ENCODE data around the gene UGT1A5. TPM values are rescaled to one million over a fixed set of nuclear protein-coding genes. Genes with fewer than 3 reads are reported as not detected.
"Not testable (repeated sequence)": the region's sequence is repeated elsewhere in the genome, so short reads cannot be mapped to it uniquely, and the experiment has no call there.

UGT1A5 gene
- total and polyA plus RNA-seq, 4 donors: not detected

GRCh38 chr2:233740870-233741269 is 28.2 kb downstream of the UGT1A5 start:
- no peak overlapping the region for H3K4me3 ChIP-seq (ENCODE audit: low read depth, low read length)
- no peaks in the 10 kb centered on the region for H3K36me3 ChIP-seq (ENCODE audit: control insufficient read depth, insufficient read depth, low read length)
- H3K4me1 ChIP-seq (ENCODE audit: control insufficient read depth, insufficient read depth, low read length): no peaks in the 10 kb centered on the region
- no peaks in the 10 kb centered on the region for H3K27me3 ChIP-seq (ENCODE audit: control insufficient read depth, insufficient read depth, low read length)
- H3K27ac ChIP-seq (ENCODE audit: low read depth, low read length): no peak overlapping the region
- DNase-seq (ENCODE audit: low read depth in 4 of 6, low spot score in 6 of 6): no peak
- no peaks in the 10 kb centered on the region for H3K9me3 ChIP-seq (ENCODE audit: control insufficient read depth, insufficient read depth, low read length)
- WGBS (ENCODE audit: insufficient coverage): 83% methylated on average over 1 of the region's 2 CpGs

- WGBS (ENCODE audit: insufficient coverage): 95% methylated on average over 39 of the region's 46 CpGs
Measured at GRCh38 chr2:233743464-233744259, 31.0 kb downstream of the UGT1A5 start.

GRCh38 chr2:233745073-233745755 is 32.5 kb downstream of the UGT1A5 start:
- Histone ChIP-seq H3K4me3 (ENCODE audit: low read depth, low read length) (no peak overlapping the region), H3K4me1 (ENCODE audit: control insufficient read depth, insufficient read depth, low read length) (no peaks in the 10 kb centered on the region)
- WGBS (ENCODE audit: insufficient coverage): 40% methylated on average over 2 of the region's 5 CpGs

More at GRCh38 chr2:233743464-233744259, 31.0 kb downstream of the UGT1A5 start:
- no peak for DNase-seq (ENCODE audit: low read depth in 4 of 6, low spot score in 6 of 6)
- H3K4me1 ChIP-seq (ENCODE audit: control insufficient read depth, insufficient read depth, low read length): no peaks in the 10 kb centered on the region
- H3K9me3 ChIP-seq (ENCODE audit: control insufficient read depth, insufficient read depth, low read length): no peaks in the 10 kb centered on the region
- no peak overlapping the region for H3K27ac ChIP-seq (ENCODE audit: low read depth, low read length)
- no peaks in the 10 kb centered on the region for H3K27me3 ChIP-seq (ENCODE audit: control insufficient read depth, insufficient read depth, low read length)
- H3K36me3 ChIP-seq (ENCODE audit: control insufficient read depth, insufficient read depth, low read length): no peaks in the 10 kb centered on the region
- H3K4me3 ChIP-seq (ENCODE audit: low read depth, low read length): no peak overlapping the region

GRCh38 chr2:233745838-233746237 is 33.1 kb downstream of the UGT1A5 start:
- not testable (repeated sequence) for DNase-seq (ENCODE audit: low read depth in 4 of 6, low spot score in 6 of 6); H3K27ac ChIP-seq (ENCODE audit: low read depth, low read length); H3K4me3 ChIP-seq (ENCODE audit: low read depth, low read length); H3K9me3 ChIP-seq (ENCODE audit: control insufficient read depth, insufficient read depth, low read length); H3K36me3 ChIP-seq (ENCODE audit: control insufficient read depth, insufficient read depth, low read length); H3K27me3 ChIP-seq (ENCODE audit: control insufficient read depth, insufficient read depth, low read length); H3K4me1 ChIP-seq (ENCODE audit: control insufficient read depth, insufficient read depth, low read length)
- 79% methylated on average over 2 of the region's 2 CpGs for WGBS (ENCODE audit: insufficient coverage)

More at GRCh38 chr2:233745073-233745755, 32.5 kb downstream of the UGT1A5 start:
- no peaks in the 10 kb centered on the region for H3K9me3 ChIP-seq (ENCODE audit: control insufficient read depth, insufficient read depth, low read length)
- no peak for DNase-seq (ENCODE audit: low read depth in 4 of 6, low spot score in 6 of 6)
- no peaks in the 10 kb centered on the region for H3K36me3 ChIP-seq (ENCODE audit: control insufficient read depth, insufficient read depth, low read length)
- H3K27me3 ChIP-seq (ENCODE audit: control insufficient read depth, insufficient read depth, low read length): no peaks in the 10 kb centered on the region
- no peak overlapping the region for H3K27ac ChIP-seq (ENCODE audit: low read depth, low read length)

- H3K36me3 ChIP-seq (ENCODE audit: control insufficient read depth, insufficient read depth, low read length): no peaks in the 10 kb centered on the region
- no peak for DNase-seq (ENCODE audit: low read depth in 4 of 6, low spot score in 6 of 6)
- H3K4me1 ChIP-seq (ENCODE audit: control insufficient read depth, insufficient read depth, low read length): no peaks in the 10 kb centered on the region
- H3K27ac ChIP-seq (ENCODE audit: low read depth, low read length): no peak overlapping the region
- 89% methylated on average over 7 of the region's 10 CpGs for WGBS (ENCODE audit: insufficient coverage)
- no peak overlapping the region for H3K4me3 ChIP-seq (ENCODE audit: low read depth, low read length)
- peaks cover 8% of the 10 kb centered on the region for H3K9me3 ChIP-seq (ENCODE audit: control insufficient read depth, insufficient read depth, low read length)
- H3K27me3 ChIP-seq (ENCODE audit: control insufficient read depth, insufficient read depth, low read length): no peaks in the 10 kb centered on the region
Measured at GRCh38 chr2:233746475-233747282, 34.0 kb downstream of the UGT1A5 start.

- DNase-seq (ENCODE audit: low read depth in 4 of 6, low spot score in 6 of 6): no peak
- 93% methylated on average over 6 of the region's 6 CpGs for WGBS (ENCODE audit: insufficient coverage)
- peaks cover 8% of the 10 kb centered on the region for H3K9me3 ChIP-seq (ENCODE audit: control insufficient read depth, insufficient read depth, low read length)
- H3K4me1 ChIP-seq (ENCODE audit: control insufficient read depth, insufficient read depth, low read length): no peaks in the 10 kb centered on the region
- no peaks in the 10 kb centered on the region for H3K27me3 ChIP-seq (ENCODE audit: control insufficient read depth, insufficient read depth, low read length)
- H3K27ac ChIP-seq (ENCODE audit: low read depth, low read length): no peak overlapping the region
- H3K4me3 ChIP-seq (ENCODE audit: low read depth, low read length): no peak overlapping the region
- H3K36me3 ChIP-seq (ENCODE audit: control insufficient read depth, insufficient read depth, low read length): no peaks in the 10 kb centered on the region
Measured at GRCh38 chr2:233747283-233747544, 34.5 kb downstream of the UGT1A5 start.

- H3K27ac ChIP-seq (ENCODE audit: low read depth, low read length); H3K9me3 ChIP-seq (ENCODE audit: control insufficient read depth, insufficient read depth, low read length); H3K36me3 ChIP-seq (ENCODE audit: control insufficient read depth, insufficient read depth, low read length); H3K27me3 ChIP-seq (ENCODE audit: control insufficient read depth, insufficient read depth, low read length); H3K4me3 ChIP-seq (ENCODE audit: low read depth, low read length); DNase-seq (ENCODE audit: low read depth in 4 of 6, low spot score in 6 of 6); H3K4me1 ChIP-seq (ENCODE audit: control insufficient read depth, insufficient read depth, low read length): not testable (repeated sequence)
- WGBS (ENCODE audit: insufficient coverage): 88% methylated on average over 2 of the region's 2 CpGs
Measured at GRCh38 chr2:233750689-233751088, 38.0 kb downstream of the UGT1A5 start.

- H3K27me3 ChIP-seq (ENCODE audit: control insufficient read depth, insufficient read depth, low read length); H3K4me1 ChIP-seq (ENCODE audit: control insufficient read depth, insufficient read depth, low read length); H3K4me3 ChIP-seq (ENCODE audit: low read depth, low read length); H3K27ac ChIP-seq (ENCODE audit: low read depth, low read length); H3K9me3 ChIP-seq (ENCODE audit: control insufficient read depth, insufficient read depth, low read length); H3K36me3 ChIP-seq (ENCODE audit: control insufficient read depth, insufficient read depth, low read length); DNase-seq (ENCODE audit: low read depth in 4 of 6, low spot score in 6 of 6): not testable (repeated sequence)
- 80% methylated on average over 1 of the region's 2 CpGs for WGBS (ENCODE audit: insufficient coverage)
Measured at GRCh38 chr2:233751212-233752009, 38.7 kb downstream of the UGT1A5 start.

GRCh38 chr2:233754872-233755611 is 42.3 kb downstream of the UGT1A5 start:
- no peak for DNase-seq (ENCODE audit: low read depth in 4 of 6, low spot score in 6 of 6)
- Histone ChIP-seq H3K4me3 (ENCODE audit: low read depth, low read length) (no peak overlapping the region), H3K36me3 (ENCODE audit: control insufficient read depth, insufficient read depth, low read length) (no peaks in the 10 kb centered on the region), H3K27me3 (ENCODE audit: control insufficient read depth, insufficient read depth, low read length) (no peaks in the 10 kb centered on the region), H3K4me1 (ENCODE audit: control insufficient read depth, insufficient read depth, low read length) (peaks cover under 1% of the 10 kb centered on the region), H3K9me3 (ENCODE audit: control insufficient read depth, insufficient read depth, low read length) (peaks cover 8% of the 10 kb centered on the region), H3K27ac (ENCODE audit: low read depth, low read length) (no peak overlapping the region)
- WGBS (ENCODE audit: insufficient coverage): 95% methylated on average over 42 of the region's 44 CpGs
